SU-DHL-6 (cell line): Measurements from ENCODE around the gene YPEL3.

Experiments
- CTCF ChIP-seq: fragments of 200-600 bp; sonication (generic); IDR thresholded peaks from one replicate; pipeline ENCODE4 v1.5.1; 2017; ENCODE audit warnings: antibody characterized with exemption, mild to moderate bottlenecking, low read length, moderate library complexity; ENCODE audit not compliant: insufficient read depth, poor library complexity, severe bottlenecking
- EZH2phosphoT487 ChIP-seq: fragments of 200-600 bp; sonication (generic), shearing (Covaris generic); conservative IDR thresholded peaks from 2 replicates; pipeline ENCODE4 v1.6.1; 2018; ENCODE audit warnings: mild to moderate bottlenecking, antibody characterized with exemption, low read length, moderate library complexity, mixed read lengths

GRCh38 chr16:30116291-30117207, 20.5 kb upstream of the YPEL3 start:
- TF ChIP-seq EZH2phosphoT487 (no peak), CTCF (no peak)
